Measurements from ENCODE around the gene PNMA6E.

The PNMA6E gene

GRCh38 chrX:153384390-153384789, 16.8 kb downstream of the PNMA6E start:
- no peak for DNase-seq (ENCODE audit: low read depth)

GRCh38 chrX:153382563-153383482, 18.3 kb downstream of the PNMA6E start:
- no peak for DNase-seq (ENCODE audit: low read depth)

DNA sequence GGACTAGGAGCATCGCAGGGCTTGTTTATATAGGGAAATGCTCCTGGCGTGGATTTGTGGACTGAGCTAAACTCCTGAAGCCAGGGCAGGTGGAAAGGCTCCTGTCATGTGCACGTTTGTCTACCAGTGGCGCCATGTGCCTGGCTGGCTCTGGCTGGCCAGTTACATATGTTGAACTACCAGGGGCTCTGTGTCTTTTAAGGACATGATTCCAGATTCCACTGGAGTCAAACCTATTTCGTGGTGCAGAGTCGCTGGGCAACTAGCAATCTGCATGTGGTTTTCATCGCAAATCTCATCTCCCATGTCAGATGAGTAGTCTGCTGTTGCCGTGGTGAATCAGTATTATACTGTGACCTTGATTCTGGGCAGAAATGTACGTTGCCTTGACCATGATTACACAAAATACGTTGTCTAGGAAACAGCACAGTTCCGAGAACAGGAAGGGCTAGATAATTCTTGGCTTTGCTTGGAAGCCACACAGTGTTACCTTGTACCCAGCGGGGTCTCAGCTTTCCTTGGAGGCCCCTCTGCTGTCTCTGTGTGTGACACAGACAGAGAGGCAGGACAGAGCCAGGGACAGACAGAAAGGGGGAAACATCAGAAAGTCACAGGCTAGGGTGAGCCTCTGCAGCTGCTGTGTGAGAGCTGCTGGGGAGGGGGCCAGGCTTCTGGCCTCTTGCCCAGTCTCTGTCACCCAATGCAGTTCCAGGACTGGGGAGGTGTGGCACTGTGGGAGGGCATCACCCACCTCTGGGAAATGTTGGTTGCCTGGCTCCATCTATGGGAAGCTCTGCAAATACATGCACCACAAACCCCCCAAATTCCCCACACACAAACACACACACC, 19.2 kb downstream of the PNMA6E start:
- peak; percentile 94 for DNase-seq (ENCODE audit: low read depth)

DNA sequence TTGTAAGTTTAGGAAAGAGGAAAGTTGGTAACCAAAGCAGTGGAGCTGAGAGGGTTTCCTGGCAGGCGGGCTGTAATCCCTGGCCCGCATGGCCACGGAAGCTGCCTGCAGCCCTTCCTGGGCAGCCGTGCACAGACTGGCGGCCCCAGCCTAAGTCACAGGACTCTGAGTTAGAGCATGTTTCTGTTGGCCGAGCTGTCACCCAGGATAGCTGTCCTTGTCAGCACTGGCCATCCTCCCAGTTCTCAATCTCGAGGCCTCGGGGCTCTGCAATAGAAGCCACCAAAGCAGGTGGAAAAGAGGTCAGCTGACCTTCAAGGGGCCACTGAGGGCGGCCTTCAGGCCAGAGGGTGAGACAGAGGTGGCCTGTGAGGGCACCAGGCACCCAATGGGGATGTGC, 20.5 kb downstream of the PNMA6E start:
- DNase-seq (ENCODE audit: low read depth), result no peak

DNA sequence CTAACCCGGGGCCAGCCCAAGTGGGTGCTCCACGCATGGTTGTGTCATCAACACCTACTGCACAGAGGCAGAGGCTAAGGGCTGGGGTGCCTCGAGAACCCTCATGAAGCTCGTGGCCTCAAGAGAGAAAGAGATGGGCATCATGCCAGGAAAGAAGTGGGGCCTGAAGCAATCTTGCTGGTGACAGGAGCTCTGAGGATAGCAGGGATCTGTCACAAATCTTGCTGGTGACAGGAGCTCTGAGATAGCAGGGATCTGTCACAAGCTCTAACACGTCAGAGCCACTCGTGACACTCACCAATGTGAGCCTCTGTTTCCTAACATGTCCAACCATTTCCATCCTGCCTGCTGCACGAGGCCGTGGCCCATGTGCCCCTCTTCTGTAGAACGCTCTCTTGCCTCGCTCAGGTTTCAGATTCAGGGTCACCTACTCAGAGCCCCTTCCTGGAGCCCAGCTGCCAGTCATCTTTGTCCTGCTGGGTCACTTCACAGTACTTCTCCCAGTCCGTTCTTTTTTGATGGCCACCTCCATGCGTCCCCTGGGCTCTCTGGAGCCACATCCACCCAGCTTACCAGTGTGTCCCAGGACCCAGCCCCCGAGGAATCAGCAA, 21.1 kb downstream of the PNMA6E start:
- DNase-seq (ENCODE audit: low read depth), result no peak

GRCh38 chrX:153379508-153379907, 21.6 kb downstream of the PNMA6E start:
- no peak for DNase-seq (ENCODE audit: low read depth)

- no peak for DNase-seq (ENCODE audit: low read depth)
These were observed 22.5 kb downstream of the PNMA6E start for GRCh38 chrX:153378607-153379006.

DNA sequence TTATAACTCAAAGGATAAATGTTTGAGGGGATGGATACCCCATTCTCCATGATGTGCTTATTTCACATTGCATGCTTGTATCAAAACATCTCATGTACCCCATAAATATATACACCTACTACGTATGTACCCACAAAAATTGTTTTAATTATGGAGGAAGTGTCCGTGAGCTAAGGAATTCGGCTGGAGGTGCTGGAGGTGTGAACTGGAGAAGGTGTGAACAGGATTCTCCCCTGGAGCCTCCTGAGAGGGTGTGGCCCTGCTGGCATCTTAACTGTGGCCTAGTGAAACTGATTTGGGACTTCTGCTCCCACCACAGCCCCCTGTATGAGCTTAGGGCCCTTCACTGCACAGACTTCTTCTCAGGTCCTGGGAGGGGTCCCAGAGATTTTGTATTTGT, 23.4 kb downstream of the PNMA6E start:
- no peak for DNase-seq (ENCODE audit: low read depth)

GRCh38 chrX:153375571-153375970, 25.6 kb downstream of the PNMA6E start:
- DNase-seq (ENCODE audit: low read depth), result no peak

DNA sequence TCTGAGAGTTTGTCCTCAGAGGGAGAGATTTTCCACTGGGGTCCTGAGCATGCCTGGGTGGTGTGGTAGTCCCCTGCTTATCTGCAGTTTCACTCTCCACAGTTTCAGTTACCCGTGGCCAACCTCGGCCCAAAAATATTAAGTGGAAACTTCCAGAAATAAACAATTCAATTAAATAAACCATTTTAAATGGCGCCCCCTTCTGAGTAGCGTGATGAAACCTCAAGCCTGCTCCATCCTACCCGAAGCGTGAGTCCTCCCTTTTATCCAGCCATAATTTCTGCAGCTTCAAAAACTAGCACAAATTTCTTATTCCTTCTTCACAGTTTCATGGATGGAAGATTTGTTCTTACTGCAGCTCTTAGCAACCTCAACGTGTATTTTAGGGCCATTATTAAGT, 26.7 kb downstream of the PNMA6E start:
- no peak for DNase-seq (ENCODE audit: low read depth)

GRCh38 chrX:153372949-153373348, 28.2 kb downstream of the PNMA6E start:
- DNase-seq (ENCODE audit: low read depth), result no peak

DNA sequence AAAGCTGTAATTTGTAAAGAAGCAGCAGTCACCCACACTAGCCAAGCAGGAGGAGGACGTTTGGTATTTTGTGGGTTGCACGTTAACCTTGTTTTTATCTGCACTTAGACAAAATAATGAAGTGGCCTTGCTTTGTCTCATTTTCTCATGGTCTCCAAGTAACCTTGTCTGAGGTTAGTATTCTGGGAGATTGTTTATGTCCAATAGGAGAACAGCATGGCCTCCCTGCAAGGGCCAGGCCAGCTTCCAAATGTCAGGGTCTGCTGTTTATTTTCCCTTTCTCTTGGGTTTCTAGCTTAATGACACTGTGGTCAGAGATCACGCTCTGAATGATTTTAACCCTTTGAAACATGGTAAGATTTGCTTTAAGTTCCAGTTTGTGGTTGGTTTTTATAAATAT, 29.9 kb downstream of the PNMA6E start:
- peak; percentile 15 for DNase-seq (ENCODE audit: low read depth)

DNA sequence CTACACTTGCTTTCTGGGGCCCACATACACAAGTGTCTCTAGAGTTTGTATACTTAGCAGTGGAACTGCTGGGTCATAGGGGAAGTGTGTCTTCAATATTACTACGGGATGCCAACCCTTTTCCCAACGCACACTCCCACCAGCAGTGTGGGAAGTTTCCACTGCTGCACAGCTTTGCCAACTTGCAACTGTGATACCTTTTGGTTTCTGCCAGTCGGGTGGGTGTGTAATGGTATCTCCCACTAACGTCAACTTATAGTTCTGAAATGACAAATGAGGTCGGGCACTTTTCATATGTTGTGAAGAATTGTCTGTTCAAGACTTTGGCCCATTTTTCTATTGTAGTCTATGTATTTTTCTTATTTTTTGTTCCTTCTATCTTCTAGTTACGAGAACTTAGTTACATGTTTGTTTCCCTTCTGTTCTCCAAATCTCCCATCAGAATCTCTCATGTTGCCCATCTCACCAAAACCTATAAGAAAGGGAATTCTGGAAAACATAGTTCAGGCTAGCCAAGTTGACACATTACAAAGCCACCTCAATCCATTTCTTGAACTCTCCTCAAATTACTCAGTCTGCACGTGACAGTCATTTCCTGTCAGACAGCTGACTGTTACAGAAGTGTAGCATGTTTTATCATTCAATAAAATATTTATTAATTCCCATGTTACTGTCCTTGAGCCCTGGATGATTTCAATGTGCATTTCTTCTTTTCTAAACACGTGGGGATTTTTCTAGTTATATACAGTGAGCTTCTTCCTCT, 30.7 kb downstream of the PNMA6E start:
- peak; percentile 34 for DNase-seq (ENCODE audit: low read depth)

GRCh38 chrX:153366878-153367538, 34.1 kb downstream of the PNMA6E start:
- DNase-seq (ENCODE audit: low read depth), result no peak

DNA sequence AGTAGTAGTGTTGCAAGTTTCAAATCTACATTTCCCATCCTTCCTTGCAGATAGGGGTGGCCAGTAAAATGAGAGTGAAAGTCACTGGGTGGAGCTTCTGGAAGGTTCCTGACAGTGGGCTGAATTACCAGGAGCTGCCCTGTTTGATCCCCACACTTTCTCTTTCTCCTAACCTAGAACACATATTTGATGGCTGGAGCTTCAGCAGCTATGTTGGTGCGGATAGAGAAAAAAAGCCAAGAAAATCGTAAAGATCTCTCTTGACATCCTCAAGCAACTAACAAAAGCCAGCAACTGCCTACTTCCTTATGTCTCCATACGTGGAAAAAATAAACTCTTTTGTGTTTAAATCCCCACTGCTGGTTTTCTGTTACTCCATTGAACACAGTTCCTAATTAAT, 35.0 kb downstream of the PNMA6E start:
- no peak for DNase-seq (ENCODE audit: low read depth)

GRCh38 chrX:153365670-153366069, 35.5 kb downstream of the PNMA6E start:
- no peak for DNase-seq (ENCODE audit: low read depth)

- DNase-seq (ENCODE audit: low read depth), result no peak
These were observed 39.3 kb downstream of the PNMA6E start for GRCh38 chrX:153361781-153362397.

GRCh38 chrX:153357877-153358276, 43.3 kb downstream of the PNMA6E start:
- DNase-seq (ENCODE audit: low read depth), result no peak

DNA sequence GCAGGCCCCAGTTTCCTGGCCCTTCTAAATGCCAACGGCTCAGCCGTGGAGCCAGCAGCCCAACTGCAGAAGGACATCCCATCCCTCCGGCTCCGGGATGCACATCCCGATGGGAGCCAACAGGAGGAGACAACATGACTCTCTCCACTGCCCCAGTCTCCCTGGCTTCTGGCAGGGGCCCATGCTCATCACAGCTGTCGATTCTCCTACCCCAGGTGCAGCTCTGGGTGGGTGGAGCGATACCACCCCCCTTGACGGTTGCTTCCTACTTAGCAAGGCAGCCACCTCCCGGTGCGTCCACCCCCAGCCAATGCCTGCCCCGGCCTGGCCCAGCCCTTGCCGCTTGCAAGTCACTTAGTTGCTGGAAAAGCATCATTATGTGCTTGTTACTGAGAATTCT, 47.7 kb downstream of the PNMA6E start:
- DNase-seq (ENCODE audit: low read depth), result no peak

DNA sequence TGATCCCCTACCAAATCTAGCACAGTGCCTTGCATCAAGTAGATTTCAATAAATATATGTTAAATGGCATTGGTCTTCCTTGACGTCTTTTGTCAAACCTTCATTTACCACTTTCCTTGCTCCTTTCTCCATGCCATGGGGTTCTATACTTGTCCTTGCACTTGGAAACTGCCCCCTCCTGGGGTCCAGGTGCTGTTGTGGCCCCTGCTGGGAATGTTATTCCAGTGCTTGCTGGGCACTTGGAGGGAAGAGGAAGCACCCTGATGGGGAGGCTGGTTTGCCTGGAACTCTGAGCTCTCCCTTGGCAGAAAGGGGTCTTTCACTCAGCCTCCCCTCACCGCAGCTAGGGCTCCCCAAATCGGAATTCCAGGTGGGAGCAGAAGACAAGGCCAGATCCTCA, 48.3 kb downstream of the PNMA6E start:
- no peak for DNase-seq (ENCODE audit: low read depth)

GRCh38 chrX:153351981-153352380, 49.2 kb downstream of the PNMA6E start:
- DNase-seq (ENCODE audit: low read depth), result no peak
